SK-N-SH (cell line): ENCODE results near the gene PRND.

ENCODE experiments used
- GABPA ChIP-seq: IDR thresholded peaks from 2 replicates; pipeline ENCODE4 v1.4.0; 2012; ENCODE audit warnings: low read depth, mild to moderate bottlenecking
- JUND ChIP-seq: IDR thresholded peaks from 2 replicates; pipeline ENCODE4 v1.4.0; 2012
- POLR2AphosphoS5 ChIP-seq: IDR thresholded peaks from 2 replicates; pipeline ENCODE4 v1.6.1; 2012; ENCODE audit warnings: low read depth, low read length
- SMC3 ChIP-seq: IDR thresholded peaks from 2 replicates; pipeline ENCODE4 v1.6.1; 2012; ENCODE audit warnings: low read depth, low read length, improper control_type of control experiment
- TEAD4 ChIP-seq: IDR thresholded peaks from 2 replicates; pipeline ENCODE4 v1.4.0; 2012; ENCODE audit warnings: mild to moderate bottlenecking, borderline replicate concordance; ENCODE audit not compliant: insufficient read depth
- TF ChIP-seq, protein P1 (sequence below): IDR thresholded peaks from 2 replicates; pipeline ENCODE4 v1.4.0; 2012; ENCODE audit warnings: low read depth, borderline replicate concordance
- TF ChIP-seq, protein P2 (sequence below): fragments of 200-600 bp; sonication (generic); IDR thresholded peaks from 2 replicates; pipeline ENCODE4 v1.6.1; 2017; ENCODE audit warnings: antibody characterized with exemption, mild to moderate bottlenecking, moderate library complexity

DNA sequence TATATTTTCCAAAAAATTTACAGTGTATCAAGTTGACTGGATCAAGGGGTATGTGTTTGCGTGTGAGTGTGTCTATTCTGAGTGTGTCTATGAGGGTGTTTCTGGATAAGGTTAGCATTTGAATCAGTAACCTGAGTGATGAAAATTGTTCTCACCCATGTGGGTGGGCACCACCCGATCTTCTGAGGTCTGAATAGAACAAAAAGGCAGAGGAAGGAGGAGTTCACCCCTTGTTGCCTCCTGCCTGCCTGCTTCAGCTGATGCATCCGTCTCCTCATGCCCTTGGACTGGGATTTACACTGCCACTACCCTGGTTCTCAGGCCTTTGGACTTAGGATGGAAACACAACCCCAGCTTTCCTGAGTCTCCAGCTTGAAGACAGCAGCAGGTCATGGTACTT lies 13.7 kb upstream of the PRND start:
- no peak for TF ChIP-seq TEAD4
- no peak for TF ChIP-seq POLR2AphosphoS5
- no peak for TF ChIP-seq GABPA
- TF ChIP-seq, protein P1, sequence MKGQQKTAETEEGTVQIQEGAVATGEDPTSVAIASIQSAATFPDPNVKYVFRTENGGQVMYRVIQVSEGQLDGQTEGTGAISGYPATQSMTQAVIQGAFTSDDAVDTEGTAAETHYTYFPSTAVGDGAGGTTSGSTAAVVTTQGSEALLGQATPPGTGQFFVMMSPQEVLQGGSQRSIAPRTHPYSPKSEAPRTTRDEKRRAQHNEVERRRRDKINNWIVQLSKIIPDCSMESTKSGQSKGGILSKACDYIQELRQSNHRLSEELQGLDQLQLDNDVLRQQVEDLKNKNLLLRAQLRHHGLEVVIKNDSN = no peak
- TF ChIP-seq SMC3 = no peak
- TF ChIP-seq, protein P2, sequence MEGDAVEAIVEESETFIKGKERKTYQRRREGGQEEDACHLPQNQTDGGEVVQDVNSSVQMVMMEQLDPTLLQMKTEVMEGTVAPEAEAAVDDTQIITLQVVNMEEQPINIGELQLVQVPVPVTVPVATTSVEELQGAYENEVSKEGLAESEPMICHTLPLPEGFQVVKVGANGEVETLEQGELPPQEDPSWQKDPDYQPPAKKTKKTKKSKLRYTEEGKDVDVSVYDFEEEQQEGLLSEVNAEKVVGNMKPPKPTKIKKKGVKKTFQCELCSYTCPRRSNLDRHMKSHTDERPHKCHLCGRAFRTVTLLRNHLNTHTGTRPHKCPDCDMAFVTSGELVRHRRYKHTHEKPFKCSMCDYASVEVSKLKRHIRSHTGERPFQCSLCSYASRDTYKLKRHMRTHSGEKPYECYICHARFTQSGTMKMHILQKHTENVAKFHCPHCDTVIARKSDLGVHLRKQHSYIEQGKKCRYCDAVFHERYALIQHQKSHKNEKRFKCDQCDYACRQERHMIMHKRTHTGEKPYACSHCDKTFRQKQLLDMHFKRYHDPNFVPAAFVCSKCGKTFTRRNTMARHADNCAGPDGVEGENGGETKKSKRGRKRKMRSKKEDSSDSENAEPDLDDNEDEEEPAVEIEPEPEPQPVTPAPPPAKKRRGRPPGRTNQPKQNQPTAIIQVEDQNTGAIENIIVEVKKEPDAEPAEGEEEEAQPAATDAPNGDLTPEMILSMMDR = no peak
- no peak for TF ChIP-seq JUND
